ENCODE results near the gene HDLBP. TPM values are rescaled to one million over a fixed set of nuclear protein-coding genes. Genes with fewer than 3 reads are reported as not detected.
A peak's percentile ranks its signal among the peaks of the same experiment; 100 is the strongest.

The HDLBP gene
- total and polyA plus RNA-seq, 12 donors = 206 to 419 (median 353) TPM

GRCh38 chr2:241224018-241224850 lies 91.2 kb downstream of the HDLBP start:
- Histone ChIP-seq H3K4me3 (no peak overlapping the region), H3K27ac (peak overlapping the region in 3 of 10 donors; percentile 18 to 30 (median 29)), H3K4me1 (peaks cover 2 to 50% (median 23%) of the 10 kb centered on the region in 9 donors), H3K9me3 (no peaks in the 10 kb centered on the region), H3K27me3 (no peaks in the 10 kb centered on the region), H3K36me3 (peaks cover 0 to 45% (median 23%) of the 10 kb centered on the region in 9 donors)
- ATAC-seq (peak; percentile 16 to 72 (median 57)), DNase-seq (peak; percentile 40 to 58)
- 37 to 45% methylated on average over 26 of the region's 26 CpGs for WGBS, 2 donors
- no peak for TF ChIP-seq CTCF (IDR thresholded peaks at IDR 0.05)
- intact Hi-C loops (cut with DNase I) = loop anchor here in 2 of 10 donors (5.0 to 10.0 kb wide), 2 partner anchors 67 to 129 kb away; no protein-coding TSS in a partner anchor

- ATAC-seq (peak in 7 of 8 donors; percentile 6 to 51 (median 12)), DNase-seq (no peak)
- Histone ChIP-seq H3K27me3 (peaks cover 0 to 8% (median 0%) of the 10 kb centered on the region in 7 donors), H3K4me3 (no peak overlapping the region), H3K36me3 (peaks cover 0 to 37% (median 17%) of the 10 kb centered on the region in 9 donors), H3K27ac (peak overlapping the region in 2 of 10 donors; percentile 18 to 29), H3K9me3 (no peaks in the 10 kb centered on the region), H3K4me1 (peaks cover 9 to 50% (median 25%) of the 10 kb centered on the region in 9 donors)
- no peak for TF ChIP-seq CTCF (IDR thresholded peaks at IDR 0.05)
- intact Hi-C loops (cut with DNase I) = loop anchor here in 2 of 10 donors (5.0 to 10.0 kb wide), 2 partner anchors 66 to 129 kb away; no protein-coding TSS in a partner anchor
- WGBS, 2 donors = 62 to 66% methylated on average over 23 of the region's 23 CpGs
Observed at GRCh38 chr2:241223211-241224017, 92.1 kb downstream of the HDLBP start.

DNA sequence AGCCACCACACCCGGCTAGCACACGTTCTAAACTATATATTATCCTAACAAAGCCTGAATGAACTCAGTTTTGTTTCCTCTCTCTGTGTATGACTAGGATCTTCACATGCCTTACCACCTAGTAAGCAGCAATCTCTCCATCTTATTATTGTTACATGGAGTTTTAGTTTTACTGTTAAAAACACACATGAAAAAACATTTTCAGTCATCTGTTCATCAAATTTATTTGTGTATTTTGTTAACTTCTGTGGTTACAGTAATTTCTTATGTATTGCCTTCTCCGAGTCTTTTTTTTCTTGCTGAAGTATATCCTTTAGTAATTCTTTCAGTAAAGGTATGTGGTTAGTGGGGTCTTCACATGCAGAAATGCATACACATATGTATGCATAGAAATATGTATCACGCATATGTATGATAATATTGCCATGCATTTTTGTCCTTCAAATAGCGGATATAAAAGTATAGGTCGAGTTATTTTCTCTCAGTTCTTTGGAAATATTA lies 95.6 kb downstream of the HDLBP start:
- Histone ChIP-seq H3K27me3 (peaks cover 0 to 8% (median 0%) of the 10 kb centered on the region in 7 donors), H3K36me3 (peaks cover 0 to 3% (median 0%) of the 10 kb centered on the region in 9 donors), H3K4me1 (peaks cover 9 to 35% (median 24%) of the 10 kb centered on the region in 9 donors), H3K9me3 (no peaks in the 10 kb centered on the region), H3K27ac (no peak overlapping the region), H3K4me3 (no peak overlapping the region)
- DNase-seq = no peak
- intact Hi-C loops (cut with DNase I) = loop anchor here in 3 of 10 donors (5.0 to 10.0 kb wide), 4 partner anchors 63 to 365 kb away; partner anchors contain the start of gene MTERF4 (in 1 of the 3)
- no peak for ATAC-seq
- 86 to 96% methylated on average over 6 of the region's 6 CpGs for WGBS, 2 donors
- no peak for TF ChIP-seq CTCF (IDR thresholded peaks at IDR 0.05)

DNA sequence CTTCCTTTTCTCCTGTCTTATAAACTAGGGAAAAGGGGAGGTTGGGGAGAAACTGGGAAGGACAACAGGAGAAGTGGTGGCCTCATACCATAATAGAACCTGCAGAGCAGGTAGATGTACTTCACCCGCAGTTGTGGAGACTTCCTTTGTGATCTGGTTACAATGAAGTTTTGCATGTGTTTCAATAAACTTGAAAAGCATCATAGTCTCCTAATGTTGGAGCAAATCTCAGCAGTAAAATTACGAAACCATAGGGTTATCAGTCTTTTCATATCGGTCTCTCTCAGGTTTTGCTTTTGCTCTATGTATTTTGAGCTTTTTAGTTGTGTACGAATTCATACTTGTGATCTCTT lies 96.5 kb downstream of the HDLBP start:
- intact Hi-C loops (cut with DNase I) = loop anchor here in 2 of 10 donors (10.0 kb wide), 2 partner anchors 114 to 364 kb away; partner anchors contain the start of gene MTERF4 (in 1 of the 2)
- DNase-seq (no peak), ATAC-seq (no peak)
- H3K27me3 ChIP-seq = peaks cover 0 to 8% (median 0%) of the 10 kb centered on the region in 7 donors
- H3K27ac ChIP-seq = no peak overlapping the region
- WGBS, 2 donors = 64 to 72% methylated on average over 4 of the region's 4 CpGs
- no peaks in the 10 kb centered on the region for H3K9me3 ChIP-seq
- no peak for TF ChIP-seq CTCF (IDR thresholded peaks at IDR 0.05)
- peak overlapping the region in 9 of 10 donors; percentile 33 to 69 (median 62) for H3K4me3 ChIP-seq
- no peaks in the 10 kb centered on the region for H3K36me3 ChIP-seq
- H3K4me1 ChIP-seq = peaks cover 7 to 26% (median 15%) of the 10 kb centered on the region in 9 donors

All from heart right ventricle (tissue), 16 donors.